HG02678 (cell line): Measurements from ENCODE around the gene BNIP3.

Source experiments
- ATAC-seq: cut with Tn5 transposase; IDR thresholded peaks from one replicate; pipeline ENCODE4 v1.9.1; 2021; ENCODE audit warnings: mild to moderate bottlenecking, moderate library complexity; ENCODE audit not compliant: unreplicated experiment

Gene BNIP3

DNA sequence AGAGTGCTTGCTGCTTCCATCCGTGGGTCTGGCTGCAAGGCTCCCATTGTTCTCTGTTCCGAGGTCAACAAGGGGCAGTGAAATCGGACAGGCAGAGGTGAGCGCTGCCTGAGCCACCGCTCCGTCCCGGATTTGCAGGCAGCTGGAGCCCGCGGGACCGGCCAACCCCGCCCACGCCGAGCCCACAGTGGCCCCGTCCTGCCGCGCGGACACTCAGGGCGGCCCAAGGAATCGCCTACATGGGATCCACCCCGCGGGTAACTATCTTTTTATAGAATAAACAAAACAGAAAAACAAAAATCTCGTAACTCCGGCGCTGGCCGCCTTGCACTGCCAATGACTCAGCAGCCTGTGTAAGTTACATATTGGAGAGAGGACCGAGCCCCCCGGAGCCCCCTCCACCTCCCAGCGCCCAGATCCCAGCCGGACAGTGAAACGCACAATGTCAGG, 1.9 kb downstream of the BNIP3 start:
- ATAC-seq = no peak

GRCh38 chr10:131979336-131979735, 2.4 kb downstream of the BNIP3 start:
- no peak for ATAC-seq

DNA sequence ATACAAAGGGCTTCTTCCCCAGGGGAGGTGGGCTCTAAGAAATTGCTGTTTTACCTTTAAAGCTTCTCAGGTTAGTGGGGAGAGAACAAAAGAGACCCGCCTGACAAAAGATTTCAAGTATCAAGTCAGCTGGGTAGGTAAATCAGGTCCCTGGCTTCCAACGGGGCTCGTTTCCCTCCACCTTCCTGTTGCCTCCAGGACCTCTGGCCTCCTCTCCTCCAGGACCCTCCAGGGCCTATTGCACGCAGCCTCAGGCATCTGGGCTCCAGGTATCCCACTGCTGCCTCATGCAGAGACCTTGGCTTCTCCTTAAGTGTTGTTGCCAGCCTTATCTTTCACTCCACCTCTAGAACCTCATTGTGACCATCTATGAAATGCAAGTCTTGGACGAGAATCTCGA, 2.9 kb downstream of the BNIP3 start:
- no peak for ATAC-seq

DNA sequence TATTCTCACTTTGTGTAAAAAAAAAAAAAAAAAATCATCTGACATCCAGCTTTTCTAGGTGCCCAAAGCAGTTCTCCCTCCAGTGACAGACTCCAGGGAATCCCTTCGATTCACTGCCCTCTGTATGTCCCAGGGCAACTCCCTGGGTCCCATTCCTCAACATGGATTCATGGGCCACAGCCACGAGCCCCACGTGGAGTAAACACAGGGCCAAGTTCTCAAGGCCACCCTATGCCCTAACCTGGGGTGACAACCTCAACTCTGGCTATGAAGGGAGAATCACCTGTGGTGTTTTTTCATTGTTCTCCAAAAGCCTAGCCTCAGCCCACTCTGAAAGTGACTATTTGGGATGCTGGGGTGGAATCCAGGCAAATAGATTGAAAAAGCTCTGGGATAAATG, 3.4 kb downstream of the BNIP3 start:
- ATAC-seq = no peak

DNA sequence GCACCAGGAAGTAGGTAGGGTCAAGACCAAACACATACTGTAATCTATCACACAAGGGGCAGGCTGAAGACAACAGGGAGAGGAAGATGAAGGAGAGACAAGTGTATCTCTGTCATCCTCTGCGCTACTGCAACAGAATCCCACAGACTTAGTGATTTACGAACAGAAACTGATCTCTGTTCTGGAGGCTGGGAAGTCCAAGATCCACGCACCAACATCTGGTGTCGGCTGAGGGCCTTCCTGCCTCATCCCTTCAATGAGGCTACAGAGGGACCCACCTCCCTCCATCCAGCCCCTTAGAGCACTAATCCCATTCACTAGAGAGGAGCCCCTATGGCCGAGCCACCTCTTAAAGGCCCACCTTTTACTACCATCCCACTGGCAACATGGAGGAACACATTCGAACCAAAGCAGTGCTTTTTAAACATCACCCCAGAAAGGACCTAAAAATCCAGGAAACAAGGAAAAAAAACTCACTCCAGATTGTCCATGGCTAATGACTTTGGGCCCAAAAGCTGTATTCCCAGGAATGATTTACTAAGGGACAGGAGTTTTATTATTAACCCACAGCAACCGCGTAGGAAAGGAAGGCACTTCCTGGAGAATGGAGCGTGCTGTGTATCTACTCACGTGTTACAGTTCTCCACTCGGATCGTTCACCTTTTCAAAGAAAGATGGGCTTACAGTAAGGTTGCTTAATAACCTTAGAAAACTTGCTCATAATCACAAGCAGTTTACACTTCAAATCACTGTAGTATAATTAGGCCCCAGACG, 4.2 kb downstream of the BNIP3 start:
- ATAC-seq = no peak

DNA sequence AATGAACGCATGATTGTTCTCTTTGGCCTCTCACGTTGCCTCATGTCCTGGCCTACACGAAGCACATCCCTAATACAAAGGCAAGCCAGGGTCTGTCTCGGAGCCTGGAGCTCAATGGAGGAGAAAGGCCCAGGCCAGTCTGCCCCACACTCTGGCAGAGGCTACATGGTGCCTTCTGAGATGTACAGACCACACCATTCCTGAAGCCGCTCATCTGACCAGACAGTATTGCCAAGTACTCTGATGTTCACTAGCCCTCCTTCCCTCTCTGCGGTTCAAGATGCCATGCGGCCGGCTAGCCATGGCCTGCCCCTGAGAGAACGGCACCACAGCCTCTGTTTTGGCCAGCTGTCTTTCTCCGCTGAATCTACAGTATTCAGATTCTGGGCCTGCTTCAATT, 5.9 kb downstream of the BNIP3 start:
- ATAC-seq = no peak

- no peak for ATAC-seq
These were observed 6.7 kb downstream of the BNIP3 start for GRCh38 chr10:131975003-131975402.

DNA sequence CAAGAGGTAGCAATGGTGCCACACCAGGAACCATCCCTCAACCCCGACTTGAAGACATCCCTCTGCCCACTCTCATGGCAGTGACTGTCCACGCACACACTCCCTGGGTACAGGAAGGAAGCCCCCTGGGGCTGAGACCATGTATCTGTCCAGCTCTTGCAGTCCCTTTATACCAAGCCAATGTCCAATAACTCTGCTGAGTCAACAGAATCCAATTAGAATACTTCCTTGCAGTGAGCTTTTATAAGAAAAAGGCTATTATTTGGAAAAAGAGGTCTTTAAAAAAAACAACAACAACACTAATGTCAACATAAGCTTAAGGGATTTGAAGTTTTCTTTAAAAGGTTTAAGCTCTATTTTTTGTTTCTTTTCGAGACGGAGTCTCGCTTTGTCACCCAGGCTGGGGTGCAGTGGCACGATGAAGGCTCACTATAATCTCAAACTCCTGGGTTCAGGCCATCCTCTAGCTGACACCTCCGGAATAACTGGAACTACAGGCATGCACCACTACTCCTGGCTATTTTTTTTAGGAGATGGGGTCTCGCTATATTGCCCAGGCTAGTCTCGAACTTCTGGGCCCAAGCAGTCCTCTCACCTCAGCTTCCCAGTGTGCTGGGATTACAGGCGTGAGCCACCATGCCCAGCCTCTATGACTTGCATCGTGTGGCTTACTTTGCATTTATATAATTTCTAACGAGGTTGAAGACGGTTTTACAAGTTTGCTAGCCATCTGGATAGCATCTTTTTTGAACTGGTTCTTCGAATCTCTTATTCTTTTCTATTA, 7.5 kb downstream of the BNIP3 start:
- ATAC-seq = no peak

GRCh38 chr10:131973160-131973951, 8.4 kb downstream of the BNIP3 start:
- ATAC-seq = no peak

DNA sequence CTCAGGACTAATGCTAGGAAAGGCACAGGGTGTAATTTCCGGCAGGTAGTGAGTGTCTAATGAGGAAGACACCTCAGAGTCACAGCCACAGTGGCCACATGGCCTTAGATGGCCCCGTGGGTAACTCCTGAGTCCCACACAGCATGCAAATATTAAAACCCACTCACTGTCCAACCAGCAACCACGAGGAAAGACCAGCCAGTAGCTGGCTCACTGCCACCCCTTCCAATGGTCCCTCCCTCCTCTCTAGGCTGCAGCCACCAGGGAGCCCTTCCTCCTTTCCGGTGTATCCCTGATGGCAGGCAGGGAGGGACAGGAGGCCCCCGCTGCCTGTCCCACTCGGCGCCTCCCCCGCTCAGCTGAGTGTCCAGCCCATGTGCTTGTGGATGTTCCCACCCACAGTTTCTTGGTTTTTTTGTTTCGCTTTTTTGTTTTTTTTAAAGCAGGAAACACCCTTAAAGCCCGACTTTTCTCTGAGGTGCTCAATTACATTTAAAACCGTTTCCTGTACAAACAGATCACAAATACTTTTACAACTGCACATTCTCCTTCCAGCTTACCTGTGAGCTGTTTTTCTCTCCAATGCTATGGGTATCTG, 9.2 kb downstream of the BNIP3 start:
- peak; percentile 58 for ATAC-seq

DNA sequence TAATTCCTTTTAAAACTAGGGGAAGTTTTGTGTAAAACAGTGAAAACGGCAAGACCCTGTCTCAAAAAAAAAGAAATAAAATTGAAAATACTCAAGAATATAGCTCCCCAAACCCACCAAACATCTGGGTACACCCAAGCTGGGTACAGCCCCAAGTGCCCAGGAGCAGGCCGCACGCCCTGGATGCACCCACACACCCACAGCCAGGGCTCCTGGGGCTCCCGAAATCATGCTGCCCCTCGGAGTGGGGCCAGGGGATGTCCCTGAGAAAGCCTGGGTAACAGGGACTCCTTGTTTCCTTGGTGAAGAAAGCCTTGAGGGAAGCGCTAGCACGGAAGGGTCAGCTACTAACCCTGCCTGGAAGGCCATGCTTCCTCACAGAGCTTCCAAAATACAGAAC, 10.1 kb downstream of the BNIP3 start:
- no peak for ATAC-seq

DNA sequence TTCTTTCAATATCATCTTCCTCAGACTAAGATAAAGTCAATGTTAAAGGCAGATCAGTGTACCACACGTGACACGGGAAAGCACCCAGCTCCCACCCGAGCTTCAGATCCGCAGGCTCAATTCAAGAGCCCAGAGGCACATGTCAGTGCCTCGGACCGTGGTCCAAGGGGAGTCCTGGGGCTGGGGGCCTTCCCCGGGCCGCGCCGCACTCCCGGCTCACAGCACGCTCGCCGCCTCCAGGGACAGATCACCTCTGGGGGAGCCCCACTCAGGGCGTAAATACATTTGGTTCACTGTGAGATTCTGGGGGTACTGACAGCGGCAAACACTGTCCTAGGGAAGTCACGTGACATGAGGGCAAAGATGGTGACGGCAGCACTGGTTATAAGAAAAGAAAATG, 10.8 kb downstream of the BNIP3 start:
- no peak for ATAC-seq

GRCh38 chr10:131968949-131969348, 12.8 kb downstream of the BNIP3 start:
- ATAC-seq = no peak

- ATAC-seq = no peak
These were observed 17.4 kb downstream of the BNIP3 start for GRCh38 chr10:131964298-131964697.

- ATAC-seq = no peak
These were observed 17.9 kb downstream of the BNIP3 start for GRCh38 chr10:131963811-131964210.

DNA sequence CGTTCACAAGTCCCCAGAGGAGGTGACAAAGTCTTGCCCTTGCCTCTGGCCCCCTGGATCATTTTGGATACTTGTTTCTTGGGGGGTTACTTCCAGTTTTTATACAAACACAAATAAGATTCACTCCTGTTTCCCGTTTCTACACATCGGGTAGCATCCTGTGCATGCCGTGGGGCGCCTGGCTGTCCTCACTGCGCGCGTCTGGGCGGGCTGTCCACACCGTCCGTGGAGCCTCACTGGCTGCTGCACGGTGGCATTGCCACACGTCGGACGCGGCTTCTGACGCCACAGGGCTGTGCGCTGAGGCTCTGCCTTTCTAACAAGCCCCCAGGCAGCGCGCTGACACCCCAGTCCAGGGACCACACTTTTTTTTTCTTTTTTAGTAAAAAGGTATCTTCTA, 18.4 kb downstream of the BNIP3 start:
- no peak for ATAC-seq

GRCh38 chr10:131961777-131962662, 19.7 kb downstream of the BNIP3 start:
- ATAC-seq = no peak

GRCh38 chr10:131961047-131961776, 20.5 kb downstream of the BNIP3 start:
- ATAC-seq = no peak

GRCh38 chr10:131960631-131961046, 21.1 kb downstream of the BNIP3 start:
- no peak for ATAC-seq
